ENCODE measurements around the gene TANC1.

TANC1 gene

DNA sequence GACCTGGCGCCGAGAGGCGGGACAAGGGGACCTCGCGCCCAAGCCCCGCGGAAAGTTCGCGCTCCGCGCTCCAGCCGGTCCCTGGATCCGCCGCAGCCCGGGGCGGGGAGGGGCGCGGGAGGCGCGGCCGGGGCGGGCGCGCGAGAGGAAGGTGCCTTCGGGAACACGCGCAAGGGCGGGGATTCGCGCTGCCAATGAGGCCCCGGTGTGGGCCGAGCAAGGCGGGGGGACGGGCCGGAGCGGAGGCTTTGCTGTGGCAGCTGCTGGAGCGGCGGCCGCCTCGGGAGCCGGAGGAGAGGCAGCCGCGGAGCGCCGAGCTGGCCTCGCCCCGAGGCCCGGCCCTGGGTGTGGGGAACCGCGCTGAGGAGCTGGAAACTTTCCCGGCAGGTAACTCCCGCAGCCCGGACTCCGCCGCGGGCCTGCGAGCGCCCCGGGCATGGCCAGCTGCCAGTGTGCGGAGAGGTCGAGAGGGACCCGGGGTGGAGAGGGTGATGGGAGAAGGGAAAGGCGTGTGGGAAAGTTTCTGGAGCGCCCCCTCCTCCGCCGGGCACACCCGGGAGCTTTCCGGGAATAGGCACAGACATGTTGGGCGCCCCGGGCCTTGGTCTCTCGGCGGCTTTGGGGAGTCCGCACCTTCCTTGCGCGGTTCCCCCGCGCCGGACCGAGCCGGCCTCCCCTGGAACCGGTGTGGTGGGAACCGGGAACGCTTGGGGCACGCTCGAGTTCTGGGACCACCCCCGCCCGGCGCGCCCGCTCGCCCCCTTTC is at the start of gene TANC1:
TANC1 (plus strand) TSS at position 245 of the 766 bp plus-strand sequence. CDS start 97,271 bp downstream, outside the sequence.
- DNase-seq (ENCODE audit: low read depth in 3 of 3, low spot score in 1 of 3): peak in 1 of 3 donors; percentile 16

GRCh38 chr2:158921599-158922408 is 46.6 kb upstream of the TANC1 start:
- no peak for DNase-seq (ENCODE audit: low read depth in 3 of 3, low spot score in 1 of 3)

GRCh38 chr2:158922601-158923000 is 45.8 kb upstream of the TANC1 start:
- no peak for DNase-seq (ENCODE audit: low read depth in 3 of 3, low spot score in 1 of 3)

DNA sequence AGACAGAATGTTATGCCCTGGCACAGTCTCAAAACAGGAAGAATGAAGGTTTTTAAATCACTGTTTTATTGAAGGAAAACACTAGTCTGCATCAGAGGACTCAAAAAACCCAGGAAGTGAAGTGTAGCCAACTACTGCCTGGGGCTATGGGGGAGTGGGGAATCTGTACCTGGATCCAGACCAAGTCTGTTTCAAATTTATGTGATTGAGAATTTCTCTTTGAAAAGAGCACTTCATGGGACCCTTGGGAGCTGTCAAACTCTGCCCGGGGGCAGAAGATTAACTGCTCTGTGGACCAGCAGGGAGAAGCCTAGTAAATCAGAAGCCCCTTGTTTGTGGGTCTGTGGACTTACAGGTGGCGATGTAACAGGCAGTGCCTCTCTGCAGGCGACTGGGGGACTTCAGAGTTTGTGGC is 45.3 kb upstream of the TANC1 start:
- no peak for DNase-seq (ENCODE audit: low read depth in 3 of 3, low spot score in 1 of 3)

GRCh38 chr2:158923641-158924040 is 44.8 kb upstream of the TANC1 start:
- no peak for DNase-seq (ENCODE audit: low read depth in 3 of 3, low spot score in 1 of 3)

- no peak for DNase-seq (ENCODE audit: low read depth in 3 of 3, low spot score in 1 of 3)
Measured at GRCh38 chr2:158926478-158926948, 41.9 kb upstream of the TANC1 start.

GRCh38 chr2:158928515-158928914 is 39.9 kb upstream of the TANC1 start:
- no peak for DNase-seq (ENCODE audit: low read depth in 3 of 3, low spot score in 1 of 3)

GRCh38 chr2:158928965-158929364 is 39.5 kb upstream of the TANC1 start:
- no peak for DNase-seq (ENCODE audit: low read depth in 3 of 3, low spot score in 1 of 3)

GRCh38 chr2:158931572-158931971 is 36.9 kb upstream of the TANC1 start:
- no peak for DNase-seq (ENCODE audit: low read depth in 3 of 3, low spot score in 1 of 3)

DNA sequence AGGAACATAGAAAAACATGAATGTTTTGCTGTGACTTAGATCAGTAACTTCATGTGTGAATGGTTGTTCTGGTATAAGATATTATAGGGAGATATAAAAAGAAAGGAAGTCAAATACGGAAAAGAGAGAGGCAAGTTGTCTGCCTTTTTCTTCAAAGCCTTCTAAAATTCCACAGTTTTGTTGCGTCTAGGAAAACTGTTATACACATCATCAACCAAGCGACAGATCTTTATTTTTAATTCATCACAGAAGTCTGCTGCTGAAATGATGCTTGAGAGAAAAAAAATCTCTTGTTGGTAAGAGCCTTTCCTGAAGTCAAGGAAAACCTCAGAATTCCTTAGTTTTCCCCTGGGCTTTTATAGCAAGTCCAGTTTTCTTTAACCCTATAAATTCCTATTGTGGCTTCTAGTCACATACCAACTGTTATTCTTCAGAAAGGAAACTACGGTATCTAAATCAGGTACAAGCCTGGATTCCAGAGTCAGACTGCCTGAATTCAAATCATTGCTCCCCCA is 36.3 kb upstream of the TANC1 start:
- no peak for DNase-seq (ENCODE audit: low read depth in 3 of 3, low spot score in 1 of 3)

- no peak for DNase-seq (ENCODE audit: low read depth in 3 of 3, low spot score in 1 of 3)
Measured at GRCh38 chr2:158934170-158934569, 34.3 kb upstream of the TANC1 start.

GRCh38 chr2:158935617-158936016 is 32.8 kb upstream of the TANC1 start:
- DNase-seq (ENCODE audit: low read depth in 3 of 3, low spot score in 1 of 3): no peak

DNA sequence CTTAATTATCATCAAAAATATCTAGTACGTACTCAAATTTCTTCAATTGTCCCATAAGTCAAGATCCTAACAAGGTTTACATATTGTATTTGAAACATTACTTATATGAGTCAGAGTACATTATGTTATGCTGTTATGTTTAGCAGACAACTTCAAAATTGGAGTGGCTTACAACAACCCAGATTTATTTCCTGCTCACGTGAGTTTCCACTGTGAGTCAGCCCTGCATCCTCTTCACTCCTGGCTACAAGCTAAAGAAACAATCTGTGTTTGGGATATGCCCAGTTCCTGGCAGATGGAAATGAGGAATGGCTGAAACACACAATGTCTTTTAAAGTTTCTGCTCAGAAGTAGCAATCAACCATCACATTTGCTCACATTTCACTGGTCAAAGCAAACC is 31.5 kb upstream of the TANC1 start:
- DNase-seq (ENCODE audit: low read depth in 3 of 3, low spot score in 1 of 3): no peak

GRCh38 chr2:158940356-158940755 is 28.1 kb upstream of the TANC1 start:
- no peak for DNase-seq (ENCODE audit: low read depth in 3 of 3, low spot score in 1 of 3)

DNA sequence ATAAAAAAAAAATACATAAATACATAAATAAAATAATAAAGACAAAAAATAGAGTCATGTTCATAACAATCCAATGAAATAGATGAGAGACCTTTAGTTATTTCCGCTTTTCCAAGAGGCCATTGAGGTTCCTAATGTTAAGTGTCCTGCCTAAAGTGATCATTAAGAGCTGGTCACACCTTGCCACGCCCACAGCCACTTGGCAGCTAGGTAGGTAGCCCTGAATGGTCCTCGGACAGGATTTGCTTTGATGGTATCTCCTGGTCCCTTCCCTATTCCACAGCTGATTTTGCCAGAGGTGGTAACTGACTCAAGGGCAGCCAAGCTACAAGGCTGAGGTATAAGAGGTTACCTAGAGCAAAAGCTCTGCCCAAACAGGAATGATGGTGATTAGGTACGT is 24.5 kb upstream of the TANC1 start:
- no peak for DNase-seq (ENCODE audit: low read depth in 3 of 3, low spot score in 1 of 3)

DNA sequence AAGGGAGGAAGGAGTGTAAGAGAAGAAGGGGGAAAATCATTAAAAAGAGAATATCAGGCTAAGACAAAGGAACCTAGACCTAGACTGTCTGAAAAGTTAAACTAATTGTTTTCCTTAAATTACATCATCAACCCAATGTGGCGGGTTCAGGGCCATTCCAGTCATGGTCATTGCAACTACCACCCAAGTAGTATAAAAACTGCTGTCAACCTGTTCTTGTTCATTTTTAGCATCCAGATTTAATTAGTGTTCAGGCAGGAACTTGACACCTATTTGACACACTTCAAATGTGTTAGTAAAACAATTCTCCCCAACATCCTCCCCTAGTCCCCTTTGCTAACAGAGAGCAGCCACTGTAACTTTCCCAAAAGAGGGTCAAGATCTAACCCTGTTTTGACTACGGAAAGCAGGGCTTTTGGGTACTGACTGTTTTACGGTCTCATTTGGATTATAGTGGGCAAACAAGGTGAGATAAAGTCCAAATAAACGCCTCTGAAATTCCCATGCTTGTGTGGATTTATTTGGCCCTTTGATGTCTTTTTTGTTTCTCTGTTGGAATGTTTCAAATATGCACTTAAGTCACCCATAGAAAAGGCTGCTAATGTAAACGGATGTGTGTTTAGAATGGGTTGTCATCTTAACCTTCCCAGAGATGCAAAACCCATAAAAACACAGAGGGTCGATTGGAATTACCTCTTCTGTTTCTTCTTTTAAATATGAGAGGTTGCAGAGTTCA is 19.3 kb upstream of the TANC1 start:
- no peak for DNase-seq (ENCODE audit: low read depth in 3 of 3, low spot score in 1 of 3)

DNA sequence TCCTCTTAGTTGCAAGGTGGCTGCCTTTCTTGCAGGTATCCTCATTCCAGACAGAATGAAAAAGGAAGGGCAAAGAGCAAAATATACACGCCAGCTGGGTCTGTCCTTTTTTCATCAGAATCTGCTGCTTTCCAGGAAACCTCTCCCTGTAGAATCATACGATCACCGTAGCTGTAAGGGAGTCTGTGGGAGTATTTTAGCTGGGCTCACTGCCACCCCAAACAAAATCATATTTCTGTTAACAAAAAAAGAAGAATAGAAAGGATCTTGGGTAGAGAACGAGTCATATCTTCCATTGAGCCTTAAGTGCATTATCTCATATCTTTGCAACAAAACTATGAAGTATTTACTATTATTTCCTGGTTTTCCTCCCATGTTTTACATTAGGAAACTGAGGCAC is 15.0 kb upstream of the TANC1 start:
- DNase-seq (ENCODE audit: low read depth in 3 of 3, low spot score in 1 of 3): no peak

GRCh38 chr2:158953926-158954763 is 14.3 kb upstream of the TANC1 start:
- DNase-seq (ENCODE audit: low read depth in 3 of 3, low spot score in 1 of 3): no peak

DNA sequence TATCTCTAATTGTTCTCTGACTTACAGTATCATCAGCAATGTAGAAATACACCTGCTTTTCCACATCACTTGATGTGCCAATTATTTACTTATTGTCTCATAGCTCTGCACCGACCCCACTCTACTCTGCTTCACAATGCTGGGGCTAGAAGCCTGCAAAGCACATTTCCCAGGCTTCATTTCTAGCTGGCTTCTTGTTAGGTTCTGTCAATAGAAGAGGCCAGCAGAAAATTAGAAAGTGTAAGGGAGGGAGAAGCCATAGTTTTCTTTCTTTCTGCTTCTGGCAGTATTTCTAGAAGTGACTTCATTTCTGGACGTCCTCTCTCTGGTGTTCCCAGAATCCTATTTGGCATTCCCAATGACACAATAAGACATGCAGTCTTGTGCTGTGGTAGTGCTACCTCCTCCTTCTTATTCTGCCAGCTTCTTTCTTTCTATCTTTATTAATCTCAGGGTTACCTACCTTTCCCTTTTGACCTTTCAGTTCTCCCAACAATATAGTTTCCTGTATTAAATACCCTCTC is 12.5 kb upstream of the TANC1 start:
- DNase-seq (ENCODE audit: low read depth in 3 of 3, low spot score in 1 of 3): no peak

GRCh38 chr2:158958365-158958764 is 10.1 kb upstream of the TANC1 start:
- DNase-seq (ENCODE audit: low read depth in 3 of 3, low spot score in 1 of 3): no peak
